ENCODE data around the gene SINHCAF. TPM values are rescaled to one million over a fixed set of nuclear protein-coding genes. Genes with fewer than 3 reads are reported as not detected.

The SINHCAF gene
- total RNA-seq, 1 experiment from 2014 or later: 139 TPM

- TF ChIP-seq CTCF (IDR thresholded peaks at IDR 0.05; ENCODE audit: unreplicated experiment): no peak
- ChIA-PET CTCF (interaction anchor here (0.5 to 1.7 kb wide), 5 partner anchors 11 to 112 kb away, joined by 3 to 9 read pairs (median 5); no protein-coding TSS in a partner anchor), POLR2A (interaction anchor here (1.0 to 1.4 kb wide), 2 partner anchors 9 to 31 kb away, joined by 4 to 6 read pairs; no protein-coding TSS in a partner anchor)
- Mint-ChIP-seq H3K9me3 (ENCODE audit: unreplicated experiment) (no peaks in the 10 kb centered on the region), H3K27me3 (ENCODE audit: insufficient read depth, unreplicated experiment) (no peaks in the 10 kb centered on the region), H3K27ac (ENCODE audit: low read depth, unreplicated experiment) (no peak overlapping the region), H3K36me3 (ENCODE audit: insufficient read depth, unreplicated experiment) (no peaks in the 10 kb centered on the region), H3K4me3 (ENCODE audit: unreplicated experiment) (no peak overlapping the region), H3K4me1 (ENCODE audit: insufficient read depth, unreplicated experiment) (peaks cover 14% of the 10 kb centered on the region)
- DNase-seq (ENCODE audit: unreplicated experiment): no peak
- BruUV-seq (replicated peaks): no TSS peak
- intact Hi-C loops (cut with micrococcal nuclease): no loop called here
These were observed 37.5 kb upstream of the SINHCAF start for GRCh38 chr12:31363416-31363809.

- peak; percentile 17 for DNase-seq (ENCODE audit: unreplicated experiment)
- no peaks in the 10 kb centered on the region for H3K27me3 Mint-ChIP-seq (ENCODE audit: insufficient read depth, unreplicated experiment)
- CTCF ChIA-PET: interaction anchor here (0.9 to 1.7 kb wide), 4 partner anchors 11 to 112 kb away, joined by 3 to 9 read pairs (median 5); no protein-coding TSS in a partner anchor
- intact Hi-C loops (cut with micrococcal nuclease): no loop called here
- no peak for TF ChIP-seq CTCF (IDR thresholded peaks at IDR 0.05; ENCODE audit: unreplicated experiment)
- H3K9me3 Mint-ChIP-seq (ENCODE audit: unreplicated experiment): no peaks in the 10 kb centered on the region
- no TSS peak for BruUV-seq (replicated peaks)
- POLR2A ChIA-PET: interaction anchor here (1.2 to 1.4 kb wide), 2 partner anchors 31 to 40 kb away, joined by 5 to 6 read pairs; no protein-coding TSS in a partner anchor
- H3K27ac Mint-ChIP-seq (ENCODE audit: low read depth, unreplicated experiment): no peak overlapping the region
- peaks cover 14% of the 10 kb centered on the region for H3K4me1 Mint-ChIP-seq (ENCODE audit: insufficient read depth, unreplicated experiment)
- H3K4me3 Mint-ChIP-seq (ENCODE audit: unreplicated experiment): no peak overlapping the region
- no peaks in the 10 kb centered on the region for H3K36me3 Mint-ChIP-seq (ENCODE audit: insufficient read depth, unreplicated experiment)
These were observed 36.9 kb upstream of the SINHCAF start for GRCh38 chr12:31362759-31363415.

- H3K36me3 Mint-ChIP-seq (ENCODE audit: insufficient read depth, unreplicated experiment): no peaks in the 10 kb centered on the region
- BruUV-seq (replicated peaks): no TSS peak
- TF ChIP-seq CTCF (IDR thresholded peaks at IDR 0.05; ENCODE audit: unreplicated experiment): no peak
- peaks cover 14% of the 10 kb centered on the region for H3K4me1 Mint-ChIP-seq (ENCODE audit: insufficient read depth, unreplicated experiment)
- CTCF ChIA-PET: interaction anchor here (0.7 to 1.7 kb wide), 3 partner anchors 10 to 91 kb away, joined by 3 to 9 read pairs (median 5); no protein-coding TSS in a partner anchor
- POLR2A ChIA-PET: interaction anchor here (1.2 to 1.4 kb wide), 2 partner anchors 32 to 39 kb away, joined by 5 to 6 read pairs; no protein-coding TSS in a partner anchor
- no peak overlapping the region for H3K4me3 Mint-ChIP-seq (ENCODE audit: unreplicated experiment)
- H3K27me3 Mint-ChIP-seq (ENCODE audit: insufficient read depth, unreplicated experiment): no peaks in the 10 kb centered on the region
- no peaks in the 10 kb centered on the region for H3K9me3 Mint-ChIP-seq (ENCODE audit: unreplicated experiment)
- no peak for DNase-seq (ENCODE audit: unreplicated experiment)
- H3K27ac Mint-ChIP-seq (ENCODE audit: low read depth, unreplicated experiment): no peak overlapping the region
- intact Hi-C loops (cut with micrococcal nuclease): no loop called here
These were observed 36.3 kb upstream of the SINHCAF start for GRCh38 chr12:31362115-31362758.

GRCh38 chr12:31361730-31362114, 35.8 kb upstream of the SINHCAF start:
- Mint-ChIP-seq H3K27me3 (ENCODE audit: insufficient read depth, unreplicated experiment) (no peaks in the 10 kb centered on the region), H3K4me3 (ENCODE audit: unreplicated experiment) (no peak overlapping the region), H3K27ac (ENCODE audit: low read depth, unreplicated experiment) (no peak overlapping the region), H3K36me3 (ENCODE audit: insufficient read depth, unreplicated experiment) (no peaks in the 10 kb centered on the region), H3K4me1 (ENCODE audit: insufficient read depth, unreplicated experiment) (peaks cover 14% of the 10 kb centered on the region), H3K9me3 (ENCODE audit: unreplicated experiment) (no peaks in the 10 kb centered on the region)
- ChIA-PET CTCF (interaction anchor here (0.7 kb wide), 1 partner anchor 16 kb away, joined by 3 read pairs; no protein-coding TSS in a partner anchor), POLR2A (interaction anchor here (1.2 kb wide), 1 partner anchor 39 kb away, joined by 5 read pairs; no protein-coding TSS in a partner anchor)
- BruUV-seq (replicated peaks): no TSS peak
- intact Hi-C loops (cut with micrococcal nuclease): no loop called here
- no peak for DNase-seq (ENCODE audit: unreplicated experiment)
- no peak for TF ChIP-seq CTCF (IDR thresholded peaks at IDR 0.05; ENCODE audit: unreplicated experiment)
